HepG2 (cell line): ENCODE data around the gene MLLT11. TPM values are rescaled to one million over a fixed set of nuclear protein-coding genes. Genes with fewer than 3 reads are reported as not detected.
A peak's percentile ranks its signal among the peaks of the same experiment; 100 is the strongest.

ENCODE experiments used
- ARHGAP35 ChIP-seq: sonication (generic); formaldehyde crosslinking; IDR thresholded peaks from 2 replicates; pipeline ENCODE4 v1.9.0; 2022; ENCODE audit warnings: mild to moderate bottlenecking, inconsistent platforms, moderate library complexity, missing genetic modification reagents, borderline replicate concordance
- ARID4A ChIP-seq: sonication (generic); formaldehyde crosslinking; IDR thresholded peaks from 2 replicates; pipeline ENCODE4 v1.5.0; 2020; ENCODE audit warnings: mild to moderate bottlenecking, missing genetic modification reagents, borderline replicate concordance
- ATF6 ChIP-seq: sonication (generic); formaldehyde crosslinking; conservative IDR thresholded peaks from 2 replicates; pipeline ENCODE4 v1.4.0; 2020; ENCODE audit warnings: missing genetic modification reagents
- CENPBD1 ChIP-seq: sonication (generic); formaldehyde crosslinking; IDR thresholded peaks from 2 replicates; pipeline ENCODE4 v1.8.0; 2022; ENCODE audit warnings: missing genetic modification reagents, low read depth, mild to moderate bottlenecking, borderline replicate concordance
- E2F2 ChIP-seq: sonication (generic); formaldehyde crosslinking; IDR thresholded peaks from 2 replicates; pipeline ENCODE4 v1.4.0; 2020; ENCODE audit warnings: missing genetic modification reagents, borderline replicate concordance
- HOXA9 ChIP-seq: sonication (generic); formaldehyde crosslinking; IDR thresholded peaks from 2 replicates; pipeline ENCODE4 v1.8.1; 2022; ENCODE audit warnings: missing genetic modification reagents, mild to moderate bottlenecking, moderate library complexity, borderline replicate concordance
- JUNB ChIP-seq: sonication (generic); formaldehyde crosslinking; IDR thresholded peaks from 2 replicates; pipeline ENCODE4 v1.8.0; 2022; ENCODE audit warnings: missing genetic modification reagents, mild to moderate bottlenecking, borderline replicate concordance
- KDM3A ChIP-seq: IDR thresholded peaks from 2 replicates; pipeline ENCODE4 v1.6.1; 2018; ENCODE audit warnings: low read depth, missing compliant biosample characterization
- MYC ChIP-seq: sonication (generic); formaldehyde crosslinking; IDR thresholded peaks from 2 replicates; pipeline ENCODE4 v1.9.0; 2021; ENCODE audit warnings: missing genetic modification reagents, borderline replicate concordance
- NR2C2 ChIP-seq: sonication (generic); formaldehyde crosslinking; IDR thresholded peaks from 2 replicates; pipeline ENCODE4 v1.4.0; 2020; ENCODE audit warnings: missing genetic modification reagents, mild to moderate bottlenecking, moderate library complexity, borderline replicate concordance
- STAT6 ChIP-seq: sonication (generic); formaldehyde crosslinking; IDR thresholded peaks from 2 replicates; pipeline ENCODE4 v1.4.0; 2020; ENCODE audit warnings: missing genetic modification reagents, mild to moderate bottlenecking, borderline replicate concordance
- THAP9 ChIP-seq: sonication (generic); formaldehyde crosslinking; IDR thresholded peaks from 2 replicates; pipeline ENCODE4; 2020; ENCODE audit warnings: missing genetic modification reagents, mild to moderate bottlenecking, borderline replicate concordance
- ZNF253 ChIP-seq: sonication (generic); formaldehyde crosslinking; IDR thresholded peaks from 2 replicates; pipeline ENCODE4 v1.8.0; 2022; ENCODE audit warnings: mild to moderate bottlenecking, missing genetic modification reagents, borderline replicate concordance
- polyA plus RNA-seq, 8 experiments: library from polyadenylated mRNA; depleted of rRNA in 3 of 8; stranded (reverse) in 7 of 8; unstranded in 1 of 8; fragments of >200 nt; fragmentation: Illumina TruSeq in 4 of 8; extraction: Trizol in 4 of 8; gene quantifications; 2 replicates each; pipeline versions ENCODE4 v1.2.1 to v1.2.3, GENCODE V29; 2011 to 2016; ENCODE audit warnings: low read depth in 4 of 8, missing spikeins in 1 of 8, mixed read lengths in 1 of 8; ENCODE audit not compliant: insufficient read depth in 1 of 8
- total RNA-seq, 5 experiments: library from RNA; depleted of rRNA; stranded (reverse); fragments of >200 nt; fragmentation: Illumina TruSeq; extraction: Trizol; gene quantifications; 2 replicates each; pipeline ENCODE4 v1.2.3, GENCODE V29; 2016; ENCODE audit warnings: low read depth in 1 of 5

The MLLT11 gene
- total and polyA plus RNA-seq, 2 of the 13 experiments (the other 11 are each of a cell fraction or from before 2014, with no cell fraction given) = 0.21 to 0.22 TPM

- no peak; the same call in 1 of the 2 replicates for TF ChIP-seq STAT6 (CRISPR knock-in tag)
- no peak for TF ChIP-seq E2F2 (CRISPR knock-in tag)
- peak; percentile 35 for TF ChIP-seq NR2C2
- TF ChIP-seq CENPBD1 (CRISPR knock-in tag) = no peak
- no peak for TF ChIP-seq ARHGAP35 (CRISPR knock-in tag)
- peak; percentile 83; the same call in 1 of the 2 replicates for TF ChIP-seq THAP9 (CRISPR knock-in tag)
- TF ChIP-seq ATF6 (CRISPR knock-in tag) = no peak
- peak; percentile 40; the same call in 1 of the 2 replicates for TF ChIP-seq ARID4A
- no peak for TF ChIP-seq JUNB (CRISPR knock-in tag)
- no peak; the same call in 1 of the 2 replicates for TF ChIP-seq MYC (CRISPR knock-in tag)
- TF ChIP-seq HOXA9 (CRISPR knock-in tag) = no peak
- no peak for TF ChIP-seq KDM3A (CRISPR knock-in tag)
- no peak for TF ChIP-seq ZNF253 (CRISPR knock-in tag)
Observed at GRCh38 chr1:151047925-151048644, 12.1 kb upstream of the MLLT11 start (continued).
